ENCODE measurements around the gene NBPF3.

DNA sequence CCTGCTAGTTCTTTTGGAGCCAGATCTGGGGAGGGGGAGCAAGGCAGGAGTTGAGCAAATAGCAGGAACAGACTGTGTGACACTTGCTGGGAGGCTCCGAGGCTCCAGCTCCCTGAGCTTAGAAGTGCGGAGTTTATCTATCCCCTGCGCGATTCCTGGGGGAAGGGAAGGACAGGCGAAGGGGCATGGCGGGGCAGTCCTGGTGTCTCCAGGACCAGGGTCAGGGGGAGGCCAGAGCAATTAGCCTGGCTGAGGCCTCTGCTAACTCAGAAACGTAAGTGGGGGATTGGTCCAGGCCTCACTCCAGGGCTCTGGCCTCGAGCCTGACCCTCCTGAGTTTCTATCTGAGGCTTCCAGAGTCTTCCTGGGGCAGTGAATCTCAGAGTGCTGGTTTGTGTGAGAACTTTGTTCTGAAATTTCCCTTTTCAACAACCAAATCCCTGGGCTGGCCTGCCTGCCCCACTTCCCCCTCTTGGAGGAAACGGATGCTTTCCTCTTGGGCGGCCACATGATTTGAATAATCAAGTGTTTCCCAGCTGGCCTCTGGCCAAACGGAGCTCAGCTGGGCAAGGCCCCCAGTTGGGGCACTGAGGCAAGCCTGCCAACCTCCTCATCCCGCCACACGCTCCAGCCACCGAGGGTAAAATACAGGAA is 84.9 kb downstream of the NBPF3 start:
- TF ChIP-seq CTCF (IDR thresholded peaks at IDR 0.05) (no peak), POLR2A (IDR thresholded peaks at IDR 0.05) (no peak)
